Type B pancreatic cell (in vitro differentiated cells): ENCODE data around the gene MAP7. TPM values are rescaled to one million over a fixed set of nuclear protein-coding genes. Genes with fewer than 3 reads are reported as not detected.

Source experiments
- DNase-seq: peaks from one replicate; pipeline ENCODE4 v3.0.0; 2021; ENCODE audit warnings: mixed read lengths; ENCODE audit not compliant: unreplicated experiment; ENCODE audit errors: extremely low spot score
- H3K27ac Mint-ChIP-seq: 2 replicates; pipeline ENCODE4 v1.8.0; 2021; ENCODE audit warnings: mild to moderate bottlenecking, mixed read lengths
- H3K27me3 Mint-ChIP-seq: 2 replicates; pipeline ENCODE4 v1.8.0; 2021; ENCODE audit warnings: mixed read lengths
- H3K36me3 Mint-ChIP-seq: 2 replicates; pipeline ENCODE4 v1.8.0; 2021; ENCODE audit warnings: mixed read lengths
- H3K4me1 Mint-ChIP-seq: one replicate; pipeline ENCODE4 v1.8.0; 2021; ENCODE audit warnings: mixed read lengths; ENCODE audit not compliant: unreplicated experiment
- H3K4me3 Mint-ChIP-seq: 2 replicates; pipeline ENCODE4 v1.8.0; 2021; ENCODE audit warnings: mild to moderate bottlenecking, mixed read lengths
- H3K9me3 Mint-ChIP-seq: 2 replicates; pipeline ENCODE4 v1.8.0; 2021; ENCODE audit warnings: mixed read lengths
- total RNA-seq: library from RNA; stranded (reverse); gene quantifications from 2 replicates; pipeline ENCODE4 v1.2.1, GENCODE V29; 2021; ENCODE audit warnings: low replicate concordance
- TF ChIP-seq, protein P1 (sequence below): fragments of 200-600 bp; sonication (generic); conservative IDR thresholded peaks from 2 replicates; pipeline ENCODE4 v1.5.0; 2021; ENCODE audit warnings: antibody characterized with exemption, mild to moderate bottlenecking

MAP7 gene
- total RNA-seq, 1 donor from 2014 or later: 17.8 TPM

DNA sequence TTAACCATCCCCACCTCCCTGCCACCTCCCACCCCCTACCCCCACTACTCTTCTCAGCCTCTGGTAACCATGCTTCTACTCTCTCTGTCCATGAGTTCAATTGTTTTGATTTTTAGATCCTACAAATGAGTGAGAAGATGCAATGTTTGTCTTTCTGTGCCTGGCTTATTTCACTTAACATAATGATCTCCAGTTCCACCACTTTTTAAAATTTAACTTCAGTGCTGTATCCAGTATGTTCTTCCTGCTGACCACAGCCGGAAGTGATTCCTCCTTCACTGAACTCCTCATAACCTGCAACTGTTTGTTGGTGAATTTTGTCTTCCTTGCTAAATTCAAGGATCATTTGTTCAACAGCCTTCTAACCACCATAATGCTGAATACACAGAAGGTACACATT is 3.9 kb downstream of the MAP7 start:
- no peak for DNase-seq
- H3K9me3 Mint-ChIP-seq: no peaks in the 10 kb centered on the region
- peaks cover 21% of the 10 kb centered on the region for H3K27me3 Mint-ChIP-seq
- H3K4me1 Mint-ChIP-seq: peaks cover 15% of the 10 kb centered on the region
- no peak overlapping the region for H3K27ac Mint-ChIP-seq
- no peak overlapping the region for H3K4me3 Mint-ChIP-seq
- peaks cover 4% of the 10 kb centered on the region for H3K36me3 Mint-ChIP-seq
- TF ChIP-seq, protein P1, sequence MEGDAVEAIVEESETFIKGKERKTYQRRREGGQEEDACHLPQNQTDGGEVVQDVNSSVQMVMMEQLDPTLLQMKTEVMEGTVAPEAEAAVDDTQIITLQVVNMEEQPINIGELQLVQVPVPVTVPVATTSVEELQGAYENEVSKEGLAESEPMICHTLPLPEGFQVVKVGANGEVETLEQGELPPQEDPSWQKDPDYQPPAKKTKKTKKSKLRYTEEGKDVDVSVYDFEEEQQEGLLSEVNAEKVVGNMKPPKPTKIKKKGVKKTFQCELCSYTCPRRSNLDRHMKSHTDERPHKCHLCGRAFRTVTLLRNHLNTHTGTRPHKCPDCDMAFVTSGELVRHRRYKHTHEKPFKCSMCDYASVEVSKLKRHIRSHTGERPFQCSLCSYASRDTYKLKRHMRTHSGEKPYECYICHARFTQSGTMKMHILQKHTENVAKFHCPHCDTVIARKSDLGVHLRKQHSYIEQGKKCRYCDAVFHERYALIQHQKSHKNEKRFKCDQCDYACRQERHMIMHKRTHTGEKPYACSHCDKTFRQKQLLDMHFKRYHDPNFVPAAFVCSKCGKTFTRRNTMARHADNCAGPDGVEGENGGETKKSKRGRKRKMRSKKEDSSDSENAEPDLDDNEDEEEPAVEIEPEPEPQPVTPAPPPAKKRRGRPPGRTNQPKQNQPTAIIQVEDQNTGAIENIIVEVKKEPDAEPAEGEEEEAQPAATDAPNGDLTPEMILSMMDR: no peak

DNA sequence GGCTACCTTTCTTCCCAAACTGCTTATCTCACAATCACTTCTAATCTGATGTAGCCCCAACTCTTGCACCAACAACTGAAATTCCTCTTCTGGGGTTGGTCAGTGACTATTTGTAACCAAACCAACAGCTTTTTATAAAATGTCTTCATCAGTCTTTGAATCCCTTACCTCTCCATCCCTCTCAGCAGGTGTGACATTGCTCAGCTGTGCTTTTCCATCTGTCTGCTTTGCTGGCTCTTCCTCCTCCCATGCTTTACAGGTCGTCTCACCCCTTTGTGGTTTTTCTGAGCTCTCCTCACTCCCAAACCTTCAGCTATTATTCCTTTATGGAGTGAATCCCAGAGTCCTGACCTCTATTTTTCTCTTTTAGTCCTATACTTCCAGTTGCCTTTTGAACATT is 5.9 kb downstream of the MAP7 start:
- TF ChIP-seq, protein P1: no peak
- Mint-ChIP-seq H3K27ac (no peak overlapping the region), H3K27me3 (peaks cover 12% of the 10 kb centered on the region), H3K4me3 (no peak overlapping the region), H3K36me3 (peaks cover 4% of the 10 kb centered on the region), H3K9me3 (no peaks in the 10 kb centered on the region), H3K4me1 (peaks cover 21% of the 10 kb centered on the region)
- DNase-seq: no peak

DNA sequence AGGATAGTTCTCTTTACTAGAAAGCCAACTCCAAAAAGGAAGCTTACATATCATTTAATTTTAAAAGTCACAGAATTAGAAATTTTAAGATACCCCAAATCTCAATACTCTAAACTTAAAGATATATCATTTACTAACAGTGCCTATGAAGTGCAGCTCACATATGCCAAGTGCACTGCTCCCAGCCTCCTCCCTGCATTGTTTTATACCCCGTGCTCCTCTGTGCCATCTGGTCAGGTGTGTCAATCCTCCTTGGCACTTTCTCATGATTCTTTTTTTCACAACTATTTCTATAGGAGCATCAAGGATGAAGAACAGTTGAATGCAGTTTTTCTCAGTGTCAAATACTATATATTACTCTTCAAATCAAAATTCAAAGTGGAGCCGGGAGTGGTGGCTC is 8.8 kb downstream of the MAP7 start:
- TF ChIP-seq, protein P1: no peak
- peaks cover 14% of the 10 kb centered on the region for H3K4me1 Mint-ChIP-seq
- DNase-seq: no peak
- no peaks in the 10 kb centered on the region for H3K9me3 Mint-ChIP-seq
- H3K27me3 Mint-ChIP-seq: no peaks in the 10 kb centered on the region
- H3K4me3 Mint-ChIP-seq: no peak overlapping the region
- H3K27ac Mint-ChIP-seq: no peak overlapping the region
- peaks cover 4% of the 10 kb centered on the region for H3K36me3 Mint-ChIP-seq

DNA sequence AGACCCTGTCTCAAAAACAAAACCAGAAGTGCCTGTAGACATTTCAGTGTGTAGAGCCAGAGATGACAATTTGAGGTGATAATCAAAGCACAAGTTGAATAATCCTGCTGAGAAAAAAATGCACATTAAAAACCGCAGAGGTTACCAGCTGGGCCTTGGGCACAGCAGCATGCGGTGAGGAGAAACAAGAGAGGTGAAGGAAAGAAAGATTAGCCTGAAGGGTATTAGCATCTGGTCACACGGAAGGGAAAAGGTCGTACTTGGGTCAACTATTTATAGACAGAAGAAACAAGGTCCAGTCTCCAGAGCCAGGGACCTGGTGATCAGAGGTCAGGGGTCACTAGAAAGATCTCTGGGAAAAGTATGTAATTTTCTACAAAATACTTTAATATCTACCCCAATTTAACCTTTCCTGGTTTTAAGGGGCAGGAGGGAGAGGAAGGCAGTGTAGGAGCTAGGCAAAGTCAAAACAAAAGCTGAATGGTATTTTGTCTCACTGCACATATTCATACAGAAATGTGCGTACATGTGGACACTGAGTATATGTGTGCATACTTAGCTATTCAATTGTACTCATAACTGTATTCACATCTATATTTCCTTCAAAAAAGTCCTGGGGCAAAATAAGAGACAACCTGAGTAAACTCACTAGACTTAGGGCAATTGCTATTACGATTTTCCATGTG is 10.1 kb downstream of the MAP7 start:
- Mint-ChIP-seq H3K4me3 (no peak overlapping the region), H3K4me1 (peaks cover 12% of the 10 kb centered on the region), H3K27ac (no peak overlapping the region), H3K36me3 (peaks cover 4% of the 10 kb centered on the region), H3K27me3 (no peaks in the 10 kb centered on the region), H3K9me3 (no peaks in the 10 kb centered on the region)
- DNase-seq: no peak
- TF ChIP-seq, protein P1: no peak

DNA sequence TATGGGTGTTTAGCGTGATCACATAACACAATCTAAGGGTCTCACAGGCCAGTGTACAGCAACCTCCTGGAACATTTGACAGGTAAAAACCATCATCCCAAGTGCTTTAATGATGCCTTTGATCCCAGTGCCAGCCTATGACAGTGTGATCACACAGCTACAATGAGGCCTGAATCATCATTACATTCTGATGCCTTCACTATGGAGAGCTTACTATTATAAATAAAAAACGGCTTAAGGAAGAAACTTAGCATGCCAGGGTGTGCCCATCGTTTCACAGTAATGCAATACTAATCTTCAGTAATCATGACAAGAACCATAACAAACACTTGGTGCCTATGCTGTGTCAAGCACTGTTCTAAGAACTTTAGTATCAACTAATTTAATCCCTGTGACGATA is 11.4 kb downstream of the MAP7 start:
- no peaks in the 10 kb centered on the region for H3K9me3 Mint-ChIP-seq
- peaks cover 12% of the 10 kb centered on the region for H3K4me1 Mint-ChIP-seq
- DNase-seq: no peak
- H3K36me3 Mint-ChIP-seq: no peaks in the 10 kb centered on the region
- TF ChIP-seq, protein P1: no peak
- no peak overlapping the region for H3K4me3 Mint-ChIP-seq
- no peaks in the 10 kb centered on the region for H3K27me3 Mint-ChIP-seq
- no peak overlapping the region for H3K27ac Mint-ChIP-seq
